Stomach smooth muscle (tissue), 2 donors: Measurements from ENCODE around the gene AUP1.
"Not testable (repeated sequence)": the region's sequence is repeated elsewhere in the genome, so short reads cannot be mapped to it uniquely, and the experiment has no call there.

Experiments
- H3K27ac ChIP-seq: one replicate; pipeline ENCODE4 v1.7.0; 2013; ENCODE audit warnings: mild to moderate bottlenecking, low read length, inconsistent platforms
- H3K27me3 ChIP-seq, 2 donors: one replicate each; pipeline ENCODE4 v1.7.0; 2013; ENCODE audit warnings: low read length in 2 of 2; ENCODE audit not compliant: insufficient read depth in 2 of 2, control insufficient read depth in 1 of 2
- H3K36me3 ChIP-seq, 2 donors: one replicate each; pipeline ENCODE4 v1.7.0; 2013; ENCODE audit warnings: low read length in 2 of 2; ENCODE audit not compliant: control insufficient read depth in 2 of 2, insufficient read depth in 2 of 2
- H3K4me1 ChIP-seq: one replicate; pipeline ENCODE4 v1.7.0; 2013; ENCODE audit warnings: low read length; ENCODE audit not compliant: control insufficient read depth, insufficient read depth
- H3K4me3 ChIP-seq, 2 donors: one replicate each; pipeline ENCODE4 v1.7.0; 2013; ENCODE audit warnings: low read length in 2 of 2
- H3K9ac ChIP-seq, 2 donors: one replicate each; pipeline ENCODE4 v1.7.0; 2013; ENCODE audit warnings: low read length in 2 of 2, mild to moderate bottlenecking in 1 of 2
- H3K9me3 ChIP-seq, 2 donors: one replicate each; pipeline ENCODE4 v1.7.0; 2013; ENCODE audit warnings: low read length in 2 of 2; ENCODE audit not compliant: control insufficient read depth in 2 of 2
- donor health status: healthy.
- donor health status: Pancreatic carcinoma.

The AUP1 gene

DNA sequence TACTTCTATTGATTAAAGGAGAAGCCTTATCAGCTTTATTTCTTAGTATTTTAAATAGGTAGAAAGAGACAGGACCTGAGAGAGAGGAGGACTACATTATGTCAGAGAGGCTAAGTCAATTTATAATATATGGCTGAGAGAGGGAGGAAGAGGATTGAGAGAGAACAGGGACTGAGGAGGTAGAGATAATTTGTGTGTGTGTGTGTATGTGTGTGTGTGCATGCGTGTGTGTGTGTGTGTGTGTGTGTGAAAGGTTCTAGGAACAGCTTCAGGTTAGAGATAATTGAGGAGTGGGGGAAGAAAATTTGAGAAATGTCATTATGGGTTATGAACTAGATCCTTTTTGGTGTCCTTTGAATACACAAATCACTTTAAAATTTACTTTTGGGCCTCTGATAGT is 40.2 kb upstream of the AUP1 start:
- H3K27me3 ChIP-seq = peaks cover 3 to 4% of the 10 kb centered on the region in 2 donors
- H3K36me3 ChIP-seq = no peaks in the 10 kb centered on the region
- no peak overlapping the region for H3K4me3 ChIP-seq
- no peaks in the 10 kb centered on the region for H3K4me1 ChIP-seq
- no peaks in the 10 kb centered on the region for H3K9me3 ChIP-seq
- no peak overlapping the region for H3K27ac ChIP-seq
- no peak overlapping the region for H3K9ac ChIP-seq

DNA sequence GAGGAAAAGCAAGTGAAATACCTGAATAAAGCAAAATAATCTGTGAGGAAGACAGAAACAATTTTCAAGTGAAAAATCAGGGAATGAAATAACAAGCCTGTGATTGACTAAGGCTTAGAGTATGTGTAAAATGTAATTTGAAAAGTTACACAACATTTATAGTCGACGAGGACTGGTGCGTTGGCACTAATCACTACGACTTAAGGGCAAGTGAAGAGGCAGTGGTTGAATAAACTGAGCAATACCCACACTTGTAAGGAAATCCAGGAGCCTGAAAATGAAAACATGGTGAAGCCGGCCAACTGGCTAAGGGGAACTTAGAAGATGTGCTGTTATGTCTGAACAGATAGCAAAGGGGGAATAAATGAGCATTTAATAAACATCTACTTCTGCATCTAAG is 38.4 kb upstream of the AUP1 start:
- Histone ChIP-seq H3K27ac (no peak overlapping the region), H3K9me3 (no peaks in the 10 kb centered on the region)

GRCh38 chr2:74566754-74567085 is 37.2 kb upstream of the AUP1 start:
- H3K36me3 ChIP-seq = no peaks in the 10 kb centered on the region
- H3K27me3 ChIP-seq = peaks cover 5 to 12% of the 10 kb centered on the region in 2 donors
- H3K27ac ChIP-seq = no peak overlapping the region
- no peaks in the 10 kb centered on the region for H3K9me3 ChIP-seq
- H3K4me3 ChIP-seq = no peak overlapping the region
- H3K4me1 ChIP-seq = no peaks in the 10 kb centered on the region
- H3K9ac ChIP-seq = no peak overlapping the region

More for the DNA sequence above, 38.4 kb upstream of the AUP1 start:
- H3K27me3 ChIP-seq = peaks cover 4 to 5% of the 10 kb centered on the region in 2 donors
- H3K4me3 ChIP-seq = no peak overlapping the region
- no peaks in the 10 kb centered on the region for H3K4me1 ChIP-seq
- no peaks in the 10 kb centered on the region for H3K36me3 ChIP-seq
- no peak overlapping the region for H3K9ac ChIP-seq

DNA sequence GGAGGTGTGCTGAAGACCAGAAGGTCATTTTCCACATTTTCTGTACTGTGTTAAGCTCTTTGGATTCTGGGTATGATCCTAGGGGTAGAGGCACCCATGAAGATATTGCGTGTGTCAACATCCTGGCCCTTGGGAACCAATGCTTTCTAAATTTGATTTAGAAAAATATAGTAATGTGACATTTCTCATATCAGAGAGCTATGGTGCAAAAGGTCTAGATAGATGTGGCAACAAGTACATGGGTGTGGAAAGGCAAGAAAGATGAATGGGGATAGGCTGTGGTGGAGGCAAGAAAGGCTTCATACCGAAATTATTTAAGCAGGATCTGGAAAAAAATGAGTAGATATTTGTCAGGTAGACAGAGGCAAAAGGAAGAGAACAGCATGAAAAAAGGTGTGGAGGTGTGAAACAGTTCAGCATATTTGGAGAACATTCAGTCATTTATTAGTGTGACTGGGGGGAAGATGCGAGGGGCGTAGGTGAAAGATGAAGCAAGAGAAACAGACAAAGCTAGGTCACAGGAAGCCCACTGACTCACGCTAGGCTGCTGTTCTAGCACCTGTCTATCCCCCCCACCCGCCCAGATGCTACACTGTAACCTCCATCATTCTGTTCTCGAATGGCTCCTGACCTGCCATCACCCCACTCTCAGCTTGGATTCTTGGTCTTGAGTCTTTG is 36.7 kb upstream of the AUP1 start:
- Histone ChIP-seq H3K36me3 (no peaks in the 10 kb centered on the region), H3K9me3 (no peaks in the 10 kb centered on the region)

GRCh38 chr2:74564222-74564621 is 34.7 kb upstream of the AUP1 start:
- H3K36me3 ChIP-seq = no peaks in the 10 kb centered on the region
- H3K27ac ChIP-seq = no peak overlapping the region
- no peak overlapping the region for H3K9ac ChIP-seq
- peaks cover 8 to 16% of the 10 kb centered on the region in 2 donors for H3K27me3 ChIP-seq
- no peaks in the 10 kb centered on the region for H3K4me1 ChIP-seq
- no peak overlapping the region for H3K4me3 ChIP-seq
- no peaks in the 10 kb centered on the region for H3K9me3 ChIP-seq

More for the DNA sequence above, 36.7 kb upstream of the AUP1 start:
- Histone ChIP-seq H3K4me3 (no peak overlapping the region), H3K27ac (no peak overlapping the region), H3K27me3 (peaks cover 5 to 13% of the 10 kb centered on the region in 2 donors), H3K9ac (no peak overlapping the region), H3K4me1 (no peaks in the 10 kb centered on the region)

DNA sequence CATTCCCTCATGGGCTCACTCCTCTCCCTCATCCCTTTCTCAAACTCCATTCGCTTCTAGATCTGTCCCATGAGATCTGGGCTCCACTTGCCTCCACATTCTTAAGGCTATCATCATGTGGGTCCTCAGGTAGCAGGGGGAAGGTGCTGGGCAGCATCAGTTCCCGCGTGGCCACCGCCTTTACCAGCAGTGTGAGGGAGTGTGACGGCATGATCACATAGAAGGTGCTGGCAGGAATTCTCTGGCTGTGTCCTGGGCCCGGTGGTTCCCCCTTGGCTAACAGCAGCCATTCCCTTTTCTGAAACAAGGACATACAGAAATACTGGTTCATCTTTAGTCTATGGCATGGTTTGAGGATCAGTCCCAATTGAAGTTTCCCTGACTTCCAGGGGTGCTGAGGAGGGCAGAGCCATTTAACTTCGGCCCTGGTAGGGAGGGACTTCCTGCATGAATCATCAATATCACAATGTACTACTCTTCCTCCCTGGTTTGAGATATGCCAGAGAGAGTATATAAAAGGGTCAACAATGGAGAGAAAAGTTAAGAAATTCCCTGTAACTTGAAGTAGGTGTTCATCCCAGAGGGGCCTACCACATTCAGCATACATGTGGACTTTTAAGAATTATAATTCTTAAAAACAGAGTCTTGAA is 32.7 kb upstream of the AUP1 start:
- H3K9me3 ChIP-seq = no peaks in the 10 kb centered on the region
- H3K4me1 ChIP-seq = no peaks in the 10 kb centered on the region
- H3K27ac ChIP-seq = no peak overlapping the region
- no peak overlapping the region for H3K9ac ChIP-seq
- no peaks in the 10 kb centered on the region for H3K36me3 ChIP-seq
- peaks cover 5 to 12% of the 10 kb centered on the region in 2 donors for H3K27me3 ChIP-seq
- no peak overlapping the region for H3K4me3 ChIP-seq

- peaks cover 5 to 12% of the 10 kb centered on the region in 2 donors for H3K27me3 ChIP-seq
- not testable (repeated sequence) for H3K4me3 ChIP-seq, H3K9ac ChIP-seq, H3K27ac ChIP-seq, H3K36me3 ChIP-seq, H3K9me3 ChIP-seq, H3K4me1 ChIP-seq
These were observed 31.5 kb upstream of the AUP1 start for GRCh38 chr2:74561022-74561421.

DNA sequence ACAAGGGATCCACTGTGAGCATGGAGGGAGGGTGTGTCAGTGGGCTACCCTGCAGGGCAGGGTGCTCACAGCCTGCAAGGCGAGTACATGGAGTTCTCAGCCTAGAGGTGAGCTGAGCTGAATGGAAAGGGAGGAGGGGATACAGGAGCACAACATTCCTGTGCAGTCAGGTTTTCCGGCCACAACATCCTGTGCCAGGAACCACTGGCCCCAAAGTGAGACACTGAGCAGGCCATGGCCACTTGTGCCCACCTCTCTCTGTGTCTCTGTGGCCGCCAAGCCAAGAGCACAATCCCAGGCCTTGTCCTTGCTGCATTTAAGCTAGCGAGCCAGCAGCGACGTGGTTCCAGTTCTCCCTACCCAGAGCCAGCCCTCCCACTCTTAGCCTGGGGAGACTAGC is 31.1 kb upstream of the AUP1 start:
- Histone ChIP-seq H3K9me3 (no peaks in the 10 kb centered on the region), H3K4me1 (no peaks in the 10 kb centered on the region), H3K9ac (no peak overlapping the region), H3K4me3 (no peak overlapping the region), H3K27ac (no peak overlapping the region), H3K27me3 (peaks cover 5 to 12% of the 10 kb centered on the region in 2 donors), H3K36me3 (no peaks in the 10 kb centered on the region)

GRCh38 chr2:74559912-74560311 is 30.4 kb upstream of the AUP1 start:
- peaks cover 4% of the 10 kb centered on the region for H3K4me1 ChIP-seq
- H3K27me3 ChIP-seq = peaks cover 5 to 12% of the 10 kb centered on the region in 2 donors

DNA sequence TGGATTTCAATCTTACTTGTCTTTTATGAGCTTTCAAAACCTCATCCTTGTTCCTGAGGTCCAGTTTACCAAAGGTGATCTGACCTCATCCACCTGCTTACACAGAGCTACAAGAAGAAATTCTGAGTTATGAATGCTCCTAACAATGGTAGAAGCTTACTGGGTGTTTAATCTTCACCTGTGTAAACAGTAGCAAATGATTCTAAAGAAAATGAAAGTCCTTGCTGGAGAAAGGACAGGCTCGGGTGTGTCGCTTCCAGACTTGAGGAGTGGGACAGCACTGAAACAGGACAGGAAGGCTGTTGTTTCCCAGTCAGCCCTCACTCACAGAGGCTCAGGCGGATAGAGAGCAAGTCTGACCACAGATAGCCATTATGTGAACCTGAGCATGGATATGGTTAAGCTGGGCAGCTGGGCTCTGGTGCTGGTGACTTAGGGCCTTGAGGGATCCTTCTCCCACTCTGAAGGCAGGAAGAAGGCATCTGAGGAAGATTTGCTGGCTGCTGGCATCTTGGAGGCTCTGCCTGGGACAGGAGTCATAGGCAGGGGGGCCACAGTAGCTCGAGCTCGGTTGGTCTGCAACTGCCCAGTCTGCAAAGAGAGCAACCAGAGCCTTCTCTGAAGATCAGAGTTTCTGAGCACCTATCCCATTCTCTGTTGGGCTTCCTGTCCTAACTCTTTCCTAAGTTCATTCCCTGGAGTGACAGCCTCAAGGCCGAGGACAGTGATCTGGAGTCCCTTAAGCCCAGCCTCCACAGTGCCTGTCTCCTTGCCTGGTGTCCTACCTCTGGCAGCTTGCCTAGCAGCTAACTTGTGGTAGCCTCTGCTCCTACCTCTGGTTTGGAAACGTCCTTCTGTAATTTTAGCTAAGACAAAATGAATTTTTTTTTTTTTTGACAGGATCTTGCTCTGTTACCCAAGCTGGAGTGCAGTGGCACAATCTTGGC is 29.1 kb upstream of the AUP1 start:
- H3K27ac ChIP-seq = no peak overlapping the region
- no peaks in the 10 kb centered on the region for H3K9me3 ChIP-seq
- no peak overlapping the region for H3K4me3 ChIP-seq
- H3K9ac ChIP-seq = no peak overlapping the region
- no peaks in the 10 kb centered on the region for H3K36me3 ChIP-seq
- peaks cover 15% of the 10 kb centered on the region for H3K4me1 ChIP-seq
- H3K27me3 ChIP-seq = peaks cover 3 to 12% of the 10 kb centered on the region in 2 donors

More at GRCh38 chr2:74559912-74560311, 30.4 kb upstream of the AUP1 start:
- H3K27ac ChIP-seq = no peak overlapping the region
- no peaks in the 10 kb centered on the region for H3K9me3 ChIP-seq
- no peaks in the 10 kb centered on the region for H3K36me3 ChIP-seq
- no peak overlapping the region for H3K9ac ChIP-seq
- H3K4me3 ChIP-seq = no peak overlapping the region
